Endothelial cell of umbilical vein (primary cell): Measurements from ENCODE around the gene RPS27. TPM values are rescaled to one million over a fixed set of nuclear protein-coding genes. Genes with fewer than 3 reads are reported as not detected.
A peak's percentile ranks its signal among the peaks of the same experiment; 100 is the strongest.

Experiments
- BruUV-seq: library from RNA; stranded (reverse); fragments of 400-500 nt; replicated peaks from 2 replicates; lab custom pipeline; 2021; lab: Mats Ljungman, UMichigan
- CTCF ChIA-PET: fragments of 300-600, 350-600 bp; sonication (Branson Sonifier 250); formaldehyde crosslinking; loops from one replicate; lab custom pipeline; 2021; ENCODE audit warnings: antibody characterized with exemption, inconsistent platforms; lab: Charles Lee
- POLR2A ChIA-PET: fragments of 300-600, 350-600 bp; sonication (Branson Sonifier 250); formaldehyde crosslinking; loops from one replicate; lab custom pipeline; 2021; ENCODE audit warnings: antibody characterized with exemption, inconsistent platforms; lab: Charles Lee
- DNase-seq: peaks from one replicate; pipeline ENCODE4 v3.0.0-alpha.2; 2011; ENCODE audit warnings: low read depth, low spot score
- FAIRE-seq: peaks from 2 replicates; lab custom pipeline; 2011; peaks lifted over from hg19 to GRCh38; lab: Jason Lieb, UNC
- H2AFZ ChIP-seq: 2 replicates; pipeline ENCODE4 v1.6.0; 2012; ENCODE audit warnings: low read depth, low read length, control low read depth, inconsistent platforms
- H3K27ac ChIP-seq: 2 replicates; pipeline ENCODE4 v1.5.1; 2011; ENCODE audit warnings: low read depth, mild to moderate bottlenecking, control low read depth, low read length, moderate library complexity; ENCODE audit not compliant: insufficient read depth
- H3K27me3 ChIP-seq, 2 experiments: 2 replicates each; pipeline versions ENCODE4 v1.6.0 to v1.6.1; 2011; ENCODE audit warnings: low read length in 2 of 2, mixed read lengths in 1 of 2; ENCODE audit not compliant: control insufficient read depth in 2 of 2, insufficient read depth in 2 of 2
- H3K36me3 ChIP-seq, 2 experiments: 2 replicates in 1 of 2; 3 replicates in 1 of 2; pipeline ENCODE4 v1.5.1; 2011; ENCODE audit warnings: low read length in 2 of 2, mild to moderate bottlenecking in 1 of 2, moderate library complexity in 1 of 2; ENCODE audit not compliant: control insufficient read depth in 2 of 2, insufficient read depth in 2 of 2; ENCODE audit errors: extremely low read depth in 1 of 2
- H3K4me1 ChIP-seq: 3 replicates; pipeline ENCODE4 v1.5.1; 2011; ENCODE audit warnings: mild to moderate bottlenecking, low read length; ENCODE audit not compliant: control insufficient read depth, insufficient read depth; ENCODE audit errors: extremely low read depth
- H3K4me2 ChIP-seq: 2 replicates; pipeline ENCODE4 v1.6.1; 2011; ENCODE audit warnings: low read length, control low read depth, mixed read lengths; ENCODE audit not compliant: insufficient read depth
- H3K4me3 ChIP-seq, 3 experiments: fragments of 200-600 bp in 1 of 3; sonication (generic), shearing (Covaris generic) in 1 of 3; replicated peaks in 1 of 3; 2 replicates each; pipeline ENCODE4 v1.5.1; 2011 to 2016; ENCODE audit warnings: control low read depth in 3 of 3, low read length in 3 of 3, mild to moderate bottlenecking in 2 of 3, inconsistent platforms in 1 of 3, low read depth in 1 of 3, moderate library complexity in 1 of 3; ENCODE audit not compliant: insufficient read depth in 1 of 3
- H3K79me2 ChIP-seq: 2 replicates; pipeline ENCODE4 v1.6.0; 2012; ENCODE audit warnings: low read length, inconsistent platforms; ENCODE audit not compliant: control insufficient read depth, insufficient read depth
- H3K9ac ChIP-seq: replicated peaks from 2 replicates; pipeline ENCODE3; 2011; ENCODE audit warnings: low read length, control low read depth; ENCODE audit not compliant: insufficient read depth; ENCODE audit errors: extremely low read depth
- H3K9me1 ChIP-seq: replicated peaks from 3 replicates; pipeline ENCODE4 v1.6.0; 2011; ENCODE audit warnings: mild to moderate bottlenecking, low read length; ENCODE audit not compliant: control insufficient read depth, insufficient read depth; ENCODE audit errors: extremely low read depth
- H3K9me3 ChIP-seq: replicated peaks from 2 replicates; pipeline ENCODE4 v1.5.1; 2012; ENCODE audit warnings: low read length, inconsistent platforms; ENCODE audit not compliant: control insufficient read depth, insufficient read depth
- H4K20me1 ChIP-seq: replicated peaks from 2 replicates; pipeline ENCODE3; 2011; ENCODE audit warnings: mild to moderate bottlenecking, low read length; ENCODE audit not compliant: control insufficient read depth, insufficient read depth; ENCODE audit errors: extremely low read depth
- CTCF ChIP-seq, 2 donors: IDR thresholded peaks; 1 replicate in 1 of 2; 2 replicates in 1 of 2; pipeline ENCODE4 v1.5.1; 2011; ENCODE audit warnings: low read length in 2 of 2, mild to moderate bottlenecking in 2 of 2, moderate library complexity in 2 of 2, control low read depth in 1 of 2, inconsistent platforms in 1 of 2, low read depth in 1 of 2; ENCODE audit not compliant: insufficient read depth in 1 of 2; ENCODE audit errors: extremely low read depth in 1 of 2
- EZH2 ChIP-seq: IDR thresholded peaks from 2 replicates; pipeline ENCODE4 v1.6.1; 2012; ENCODE audit warnings: borderline replicate concordance, low read depth, mild to moderate bottlenecking, moderate library complexity, low read length, inconsistent platforms; ENCODE audit not compliant: severe bottlenecking
- FOS ChIP-seq: IDR thresholded peaks from 2 replicates; pipeline ENCODE4 v1.6.1; 2011; ENCODE audit warnings: mild to moderate bottlenecking, low read length, moderate library complexity, borderline replicate concordance; ENCODE audit not compliant: insufficient read depth
- GATA2 ChIP-seq: IDR thresholded peaks from 2 replicates; pipeline ENCODE4 v1.7.0; 2011; ENCODE audit warnings: low read depth, mild to moderate bottlenecking, moderate library complexity, mixed read lengths, low read length; ENCODE audit not compliant: insufficient read length, insufficient read depth
- JUN ChIP-seq: IDR thresholded peaks from 2 replicates; pipeline ENCODE4 v1.6.1; 2011; ENCODE audit warnings: borderline replicate concordance, low read depth; ENCODE audit not compliant: insufficient read length, insufficient read depth
- MAX ChIP-seq: IDR thresholded peaks from 2 replicates; pipeline ENCODE4 v1.6.1; 2011; ENCODE audit not compliant: insufficient read depth, insufficient read length
- MYC ChIP-seq: IDR thresholded peaks from one replicate; pipeline ENCODE4 v1.6.1; 2011; ENCODE audit warnings: mild to moderate bottlenecking, low read depth, low read length
- POLR2A ChIP-seq: IDR thresholded peaks from 2 replicates; pipeline ENCODE4 v1.6.1; 2012; ENCODE audit warnings: low read depth, mild to moderate bottlenecking, control low read depth, low read length
- POLR2AphosphoS5 ChIP-seq: IDR thresholded peaks from 2 replicates; pipeline ENCODE4 v1.6.1; 2012; ENCODE audit warnings: low read depth, mild to moderate bottlenecking, control low read depth, low read length, moderate library complexity; ENCODE audit not compliant: insufficient read depth
- dilution Hi-C: fragments of 300-500 bp; cut with MboI; formaldehyde crosslinking; loops from one replicate; pipeline ENCODE4 v1.15.0; 2019; ENCODE audit warnings: low sequenced_read_pairs; ENCODE audit not compliant: extremely low pct_ligation_motif_present
- intact Hi-C: fragments of 100-400 bp; cut with micrococcal nuclease; formaldehyde crosslinking; loops from one replicate; pipeline ENCODE4 v1.10.0; 2022
- polyA plus RNA-seq, 4 experiments: library from polyadenylated mRNA; depleted of rRNA in 3 of 4; stranded (reverse) in 3 of 4; unstranded in 1 of 4; fragments of >200 nt; gene quantifications; 2 replicates each; pipeline versions ENCODE4 v1.2.1 to v1.2.3, GENCODE V29; 2011 to 2012; ENCODE audit warnings: missing spikeins in 1 of 4
- total RNA-seq: library from RNA; stranded (reverse); gene quantifications from 2 replicates; pipeline ENCODE4 v1.2.3, GENCODE V29; 2021

Gene RPS27
- total and polyA plus RNA-seq, 2 donors (not counting 3 experiments of a cell fraction or from before 2014, with no cell fraction given): 1,120 to 1,521 TPM

GRCh38 chr1:153984123-153984894 lies 6.3 kb upstream of the RPS27 start:
- Histone ChIP-seq H3K4me3 (peak overlapping the region in 1 of 3 experiments; percentile 81), H3K9me1 (no peaks in the 10 kb centered on the region), H3K9me3 (no peaks in the 10 kb centered on the region), H3K36me3 (peaks cover 5 to 10% of the 10 kb centered on the region in 2 experiments), H3K9ac (no peak overlapping the region), H3K79me2 (peaks cover 16% of the 10 kb centered on the region), H3K27me3 (no peaks in the 10 kb centered on the region), H4K20me1 (no peaks in the 10 kb centered on the region), H3K4me1 (peaks cover 19% of the 10 kb centered on the region), H3K4me2 (peak overlapping the region; percentile 91), H3K27ac (no peak overlapping the region), H2AFZ (no peak overlapping the region)
- ChIA-PET CTCF (interaction anchor here (0.7 to 2.2 kb wide), 2 partner anchors 10 to 38 kb away, joined by 3 to 9 read pairs; partner anchors contain the start of gene DENND4B), POLR2A (no interaction called here)
- FAIRE-seq: no peak
- dilution Hi-C loops: no loop called here
- intact Hi-C loops: no loop called here
- no TSS peak for BruUV-seq
- no peak for DNase-seq
- TF ChIP-seq POLR2A (no peak), MAX (no peak), EZH2 (no peak), JUN (no peak), CTCF (IDR thresholded peaks at IDR 0.05; ENCODE audit: extremely low read depth in 1 of 2, insufficient read depth in 1 of 2, low read depth in 1 of 2, low read length in 2 of 2) (no peak), MYC (no peak), POLR2AphosphoS5 (no peak), FOS (no peak), GATA2 (no peak)
